WTC11 (cell line): ENCODE results near the gene RNASET2. TPM values are rescaled to one million over a fixed set of nuclear protein-coding genes. Genes with fewer than 3 reads are reported as not detected.
A peak's percentile ranks its signal among the peaks of the same experiment; 100 is the strongest.

ENCODE experiments used
- ATAC-seq: fragments of 200-7000 bp; cut with Tn5 transposase; 2 replicates; pipeline ENCODE4 v1.10.0; 2021; ENCODE audit warnings: mild to moderate bottlenecking, moderate library complexity
- CTCF ChIA-PET: fragments of 300-600 bp; sonication (Branson Sonifier 250); formaldehyde crosslinking; loops from one replicate; lab custom pipeline; 2021; ENCODE audit warnings: antibody characterized with exemption; lab: Charles Lee
- POLR2A ChIA-PET: fragments of 350-600 bp; sonication (Branson Sonifier 250); formaldehyde crosslinking; loops from one replicate; lab custom pipeline; 2021; ENCODE audit warnings: antibody characterized with exemption; lab: Charles Lee
- DNase-seq: peaks from one replicate; pipeline ENCODE4 v3.0.0; 2021; ENCODE audit warnings: low spot score
- H3K27ac Mint-ChIP-seq: 2 replicates; pipeline ENCODE4 v1.8.0; 2021; ENCODE audit warnings: mixed read lengths
- H3K27me3 Mint-ChIP-seq: 2 replicates; pipeline ENCODE4 v1.8.0; 2021; ENCODE audit warnings: low read depth, mild to moderate bottlenecking, moderate library complexity, mixed read lengths
- H3K36me3 Mint-ChIP-seq: 2 replicates; pipeline ENCODE4 v1.8.0; 2021; ENCODE audit warnings: mixed read lengths
- H3K4me1 Mint-ChIP-seq: 2 replicates; pipeline ENCODE4 v1.8.0; 2022; ENCODE audit warnings: mixed read lengths
- H3K4me3 Mint-ChIP-seq: 2 replicates; pipeline ENCODE4 v1.8.0; 2021; ENCODE audit warnings: mild to moderate bottlenecking, moderate library complexity, mixed read lengths
- H3K9me3 Mint-ChIP-seq: 2 replicates; pipeline ENCODE4 v1.8.0; 2021; ENCODE audit warnings: mixed read lengths
- NFE2L1 ChIP-seq: sonication (generic); formaldehyde crosslinking; IDR thresholded peaks from 2 replicates; pipeline ENCODE4 v1.8.1; 2023; ENCODE audit warnings: missing genetic modification reagents
- RELA ChIP-seq: sonication (generic); formaldehyde crosslinking; IDR thresholded peaks from 2 replicates; pipeline ENCODE4 v1.8.1; 2022; ENCODE audit warnings: missing genetic modification reagents, mild to moderate bottlenecking, borderline replicate concordance
- SMAD3 ChIP-seq: sonication (generic); formaldehyde crosslinking; IDR thresholded peaks from 2 replicates; pipeline ENCODE4 v1.8.0; 2022; ENCODE audit warnings: missing genetic modification reagents, mild to moderate bottlenecking, borderline replicate concordance
- TEAD1 ChIP-seq: sonication (generic); formaldehyde crosslinking; IDR thresholded peaks from 2 replicates; pipeline ENCODE4 v1.8.0; 2022; ENCODE audit warnings: mild to moderate bottlenecking, missing genetic modification reagents
- TEAD4 ChIP-seq: sonication (generic); formaldehyde crosslinking; IDR thresholded peaks from 2 replicates; pipeline ENCODE4 v1.8.0; 2022; ENCODE audit warnings: mild to moderate bottlenecking, missing genetic modification reagents
- ZNF416 ChIP-seq: fragments of 250-450 bp; sonication (Bioruptor Pico); IDR thresholded peaks from 2 replicates; pipeline ENCODE4 v1.9.0; 2021; ENCODE audit warnings: mild to moderate bottlenecking, inconsistent platforms
- total RNA-seq: library from RNA; stranded (reverse); gene quantifications from 3 replicates; pipeline ENCODE4 v1.2.3, GENCODE V29; 2021
- TF ChIP-seq, protein P1 (sequence below): sonication (generic); formaldehyde crosslinking; IDR thresholded peaks from 2 replicates; pipeline ENCODE4 v1.8.1; 2022; ENCODE audit warnings: mild to moderate bottlenecking, missing genetic modification reagents, moderate library complexity, borderline replicate concordance
- TF ChIP-seq, protein P2 (sequence below): sonication (generic); formaldehyde crosslinking; conservative IDR thresholded peaks from 2 replicates; pipeline ENCODE4 v1.8.1; 2023; ENCODE audit warnings: mild to moderate bottlenecking, low read depth, missing genetic modification reagents, moderate library complexity
- TF ChIP-seq, protein P3 (sequence below): sonication (generic); formaldehyde crosslinking; IDR thresholded peaks from 2 replicates; pipeline ENCODE4 v1.8.0; 2022; ENCODE audit warnings: mild to moderate bottlenecking, missing genetic modification reagents
- TF ChIP-seq, protein P4 (sequence below): sonication (generic); formaldehyde crosslinking; IDR thresholded peaks from 2 replicates; pipeline ENCODE4 v1.8.0; 2023; ENCODE audit warnings: missing genetic modification reagents, mild to moderate bottlenecking, borderline replicate concordance
- TF ChIP-seq, protein P5 (sequence below): sonication (generic); formaldehyde crosslinking; IDR thresholded peaks from 2 replicates; pipeline ENCODE4 v1.8.0; 2022; ENCODE audit warnings: mild to moderate bottlenecking, missing genetic modification reagents
- TF ChIP-seq, protein P6 (sequence below): fragments of 250-450 bp; sonication (Bioruptor Pico); IDR thresholded peaks from 2 replicates; pipeline ENCODE4 v1.9.0; 2021; ENCODE audit warnings: moderate library complexity, mild to moderate bottlenecking, inconsistent platforms, borderline replicate concordance

The RNASET2 gene
- total RNA-seq, 1 experiment from 2014 or later, result 35.6 TPM

DNA sequence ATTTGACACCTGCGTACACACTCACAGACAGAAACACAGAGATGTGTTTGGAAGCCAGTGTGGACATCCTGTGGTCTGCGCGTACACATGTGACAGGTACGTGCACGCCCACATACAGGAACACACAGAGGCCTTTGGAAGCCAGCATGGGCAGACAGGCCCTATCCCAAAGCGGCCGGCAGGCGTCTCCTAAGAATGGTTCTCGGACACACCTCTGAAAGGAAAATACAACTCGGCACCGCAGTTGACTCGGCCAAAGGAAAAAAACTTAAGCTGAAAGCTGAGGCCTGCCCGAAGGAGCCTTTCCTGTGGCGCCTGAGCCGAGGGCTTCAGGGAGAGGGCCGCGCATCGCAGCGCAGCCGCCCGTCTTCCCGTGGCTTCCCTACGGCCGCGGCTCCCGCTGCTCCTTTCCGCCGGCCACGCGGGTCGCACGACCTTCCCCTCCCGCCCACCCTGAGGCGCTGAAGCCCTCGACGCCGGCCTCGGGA, 41.5 kb upstream of the RNASET2 start:
- peak; percentile 68 for DNase-seq
- TF ChIP-seq, protein P1, sequence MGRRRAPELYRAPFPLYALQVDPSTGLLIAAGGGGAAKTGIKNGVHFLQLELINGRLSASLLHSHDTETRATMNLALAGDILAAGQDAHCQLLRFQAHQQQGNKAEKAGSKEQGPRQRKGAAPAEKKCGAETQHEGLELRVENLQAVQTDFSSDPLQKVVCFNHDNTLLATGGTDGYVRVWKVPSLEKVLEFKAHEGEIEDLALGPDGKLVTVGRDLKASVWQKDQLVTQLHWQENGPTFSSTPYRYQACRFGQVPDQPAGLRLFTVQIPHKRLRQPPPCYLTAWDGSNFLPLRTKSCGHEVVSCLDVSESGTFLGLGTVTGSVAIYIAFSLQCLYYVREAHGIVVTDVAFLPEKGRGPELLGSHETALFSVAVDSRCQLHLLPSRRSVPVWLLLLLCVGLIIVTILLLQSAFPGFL (CRISPR knock-in tag), result no peak
- TF ChIP-seq, protein P2, sequence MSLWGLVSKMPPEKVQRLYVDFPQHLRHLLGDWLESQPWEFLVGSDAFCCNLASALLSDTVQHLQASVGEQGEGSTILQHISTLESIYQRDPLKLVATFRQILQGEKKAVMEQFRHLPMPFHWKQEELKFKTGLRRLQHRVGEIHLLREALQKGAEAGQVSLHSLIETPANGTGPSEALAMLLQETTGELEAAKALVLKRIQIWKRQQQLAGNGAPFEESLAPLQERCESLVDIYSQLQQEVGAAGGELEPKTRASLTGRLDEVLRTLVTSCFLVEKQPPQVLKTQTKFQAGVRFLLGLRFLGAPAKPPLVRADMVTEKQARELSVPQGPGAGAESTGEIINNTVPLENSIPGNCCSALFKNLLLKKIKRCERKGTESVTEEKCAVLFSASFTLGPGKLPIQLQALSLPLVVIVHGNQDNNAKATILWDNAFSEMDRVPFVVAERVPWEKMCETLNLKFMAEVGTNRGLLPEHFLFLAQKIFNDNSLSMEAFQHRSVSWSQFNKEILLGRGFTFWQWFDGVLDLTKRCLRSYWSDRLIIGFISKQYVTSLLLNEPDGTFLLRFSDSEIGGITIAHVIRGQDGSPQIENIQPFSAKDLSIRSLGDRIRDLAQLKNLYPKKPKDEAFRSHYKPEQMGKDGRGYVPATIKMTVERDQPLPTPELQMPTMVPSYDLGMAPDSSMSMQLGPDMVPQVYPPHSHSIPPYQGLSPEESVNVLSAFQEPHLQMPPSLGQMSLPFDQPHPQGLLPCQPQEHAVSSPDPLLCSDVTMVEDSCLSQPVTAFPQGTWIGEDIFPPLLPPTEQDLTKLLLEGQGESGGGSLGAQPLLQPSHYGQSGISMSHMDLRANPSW (CRISPR knock-in tag), result no peak
- TF ChIP-seq, protein P3, sequence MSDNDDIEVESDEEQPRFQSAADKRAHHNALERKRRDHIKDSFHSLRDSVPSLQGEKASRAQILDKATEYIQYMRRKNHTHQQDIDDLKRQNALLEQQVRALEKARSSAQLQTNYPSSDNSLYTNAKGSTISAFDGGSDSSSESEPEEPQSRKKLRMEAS, result no peak
- TF ChIP-seq, protein P4, sequence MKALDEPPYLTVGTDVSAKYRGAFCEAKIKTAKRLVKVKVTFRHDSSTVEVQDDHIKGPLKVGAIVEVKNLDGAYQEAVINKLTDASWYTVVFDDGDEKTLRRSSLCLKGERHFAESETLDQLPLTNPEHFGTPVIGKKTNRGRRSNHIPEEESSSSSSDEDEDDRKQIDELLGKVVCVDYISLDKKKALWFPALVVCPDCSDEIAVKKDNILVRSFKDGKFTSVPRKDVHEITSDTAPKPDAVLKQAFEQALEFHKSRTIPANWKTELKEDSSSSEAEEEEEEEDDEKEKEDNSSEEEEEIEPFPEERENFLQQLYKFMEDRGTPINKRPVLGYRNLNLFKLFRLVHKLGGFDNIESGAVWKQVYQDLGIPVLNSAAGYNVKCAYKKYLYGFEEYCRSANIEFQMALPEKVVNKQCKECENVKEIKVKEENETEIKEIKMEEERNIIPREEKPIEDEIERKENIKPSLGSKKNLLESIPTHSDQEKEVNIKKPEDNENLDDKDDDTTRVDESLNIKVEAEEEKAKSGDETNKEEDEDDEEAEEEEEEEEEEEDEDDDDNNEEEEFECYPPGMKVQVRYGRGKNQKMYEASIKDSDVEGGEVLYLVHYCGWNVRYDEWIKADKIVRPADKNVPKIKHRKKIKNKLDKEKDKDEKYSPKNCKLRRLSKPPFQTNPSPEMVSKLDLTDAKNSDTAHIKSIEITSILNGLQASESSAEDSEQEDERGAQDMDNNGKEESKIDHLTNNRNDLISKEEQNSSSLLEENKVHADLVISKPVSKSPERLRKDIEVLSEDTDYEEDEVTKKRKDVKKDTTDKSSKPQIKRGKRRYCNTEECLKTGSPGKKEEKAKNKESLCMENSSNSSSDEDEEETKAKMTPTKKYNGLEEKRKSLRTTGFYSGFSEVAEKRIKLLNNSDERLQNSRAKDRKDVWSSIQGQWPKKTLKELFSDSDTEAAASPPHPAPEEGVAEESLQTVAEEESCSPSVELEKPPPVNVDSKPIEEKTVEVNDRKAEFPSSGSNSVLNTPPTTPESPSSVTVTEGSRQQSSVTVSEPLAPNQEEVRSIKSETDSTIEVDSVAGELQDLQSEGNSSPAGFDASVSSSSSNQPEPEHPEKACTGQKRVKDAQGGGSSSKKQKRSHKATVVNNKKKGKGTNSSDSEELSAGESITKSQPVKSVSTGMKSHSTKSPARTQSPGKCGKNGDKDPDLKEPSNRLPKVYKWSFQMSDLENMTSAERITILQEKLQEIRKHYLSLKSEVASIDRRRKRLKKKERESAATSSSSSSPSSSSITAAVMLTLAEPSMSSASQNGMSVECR (CRISPR knock-in tag), result 0 out of 2 replicates have a peak, but pooled peaks have one; percentile 51
- TF ChIP-seq SMAD3 (CRISPR knock-in tag) (no peak), ZNF416 (no peak), TEAD4 (CRISPR knock-in tag) (0 out of 2 replicates have a peak, but pooled peaks have one; percentile 45), RELA (no peak), TEAD1 (CRISPR knock-in tag) (0 out of 2 replicates have a peak, but pooled peaks have one; percentile 58)
- peak overlapping the region; percentile 89 for H3K27ac Mint-ChIP-seq
- peaks cover 33% of the 10 kb centered on the region for H3K4me1 Mint-ChIP-seq
- POLR2A ChIA-PET, result interaction anchor here (0.6 to 2.8 kb wide), 4 partner anchors 42 to 165 kb away, joined by 3 to 8 read pairs (median 3); partner anchors contain the start of gene RNASET2
- CTCF ChIA-PET, result interaction anchor here (0.6 to 3.2 kb wide), 9 partner anchors 9 to 227 kb away, joined by 3 to 42 read pairs (median 6); no protein-coding TSS in a partner anchor
- peak overlapping the region; percentile 66 for H3K4me3 Mint-ChIP-seq
- no peaks in the 10 kb centered on the region for H3K9me3 Mint-ChIP-seq
- peaks cover 36% of the 10 kb centered on the region for H3K36me3 Mint-ChIP-seq
- H3K27me3 Mint-ChIP-seq, result no peaks in the 10 kb centered on the region
- peak; percentile 33 for ATAC-seq

DNA sequence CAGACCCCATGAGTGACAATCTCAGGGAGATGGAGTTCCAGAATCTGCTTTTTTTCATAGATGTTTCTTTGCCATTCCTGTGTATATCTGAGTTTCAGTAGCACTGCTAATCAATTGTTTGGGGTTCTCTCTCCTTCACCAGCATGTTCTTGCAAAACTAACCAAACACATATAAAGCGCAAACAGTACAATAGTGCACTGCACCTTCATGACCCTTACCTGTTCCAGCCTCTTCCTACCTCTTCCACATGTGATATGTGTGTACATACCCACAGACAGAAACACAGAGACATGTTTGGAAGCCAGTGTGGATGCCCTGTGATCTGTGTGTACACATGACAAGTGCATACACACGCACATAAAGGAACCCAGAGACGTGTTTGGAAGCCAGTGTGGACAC, 41.0 kb upstream of the RNASET2 start:
- Mint-ChIP-seq H3K36me3 (peaks cover 40% of the 10 kb centered on the region), H3K4me1 (peaks cover 33% of the 10 kb centered on the region)

More for the DNA sequence above, 41.0 kb upstream of the RNASET2 start:
- Mint-ChIP-seq H3K27me3 (no peaks in the 10 kb centered on the region), H3K4me3 (peak overlapping the region; percentile 66), H3K27ac (peak overlapping the region; percentile 89), H3K9me3 (peaks cover under 1% of the 10 kb centered on the region)
- ChIA-PET CTCF (interaction anchor here (0.9 to 3.2 kb wide), 6 partner anchors 8 to 222 kb away, joined by 3 to 42 read pairs (median 5); no protein-coding TSS in a partner anchor), POLR2A (interaction anchor here (1.1 to 2.8 kb wide), 2 partner anchors 41 to 44 kb away, joined by 3 to 8 read pairs; partner anchors contain the start of gene RNASET2)
- no peak for ATAC-seq
- no peak for DNase-seq
- TF ChIP-seq, protein P5, sequence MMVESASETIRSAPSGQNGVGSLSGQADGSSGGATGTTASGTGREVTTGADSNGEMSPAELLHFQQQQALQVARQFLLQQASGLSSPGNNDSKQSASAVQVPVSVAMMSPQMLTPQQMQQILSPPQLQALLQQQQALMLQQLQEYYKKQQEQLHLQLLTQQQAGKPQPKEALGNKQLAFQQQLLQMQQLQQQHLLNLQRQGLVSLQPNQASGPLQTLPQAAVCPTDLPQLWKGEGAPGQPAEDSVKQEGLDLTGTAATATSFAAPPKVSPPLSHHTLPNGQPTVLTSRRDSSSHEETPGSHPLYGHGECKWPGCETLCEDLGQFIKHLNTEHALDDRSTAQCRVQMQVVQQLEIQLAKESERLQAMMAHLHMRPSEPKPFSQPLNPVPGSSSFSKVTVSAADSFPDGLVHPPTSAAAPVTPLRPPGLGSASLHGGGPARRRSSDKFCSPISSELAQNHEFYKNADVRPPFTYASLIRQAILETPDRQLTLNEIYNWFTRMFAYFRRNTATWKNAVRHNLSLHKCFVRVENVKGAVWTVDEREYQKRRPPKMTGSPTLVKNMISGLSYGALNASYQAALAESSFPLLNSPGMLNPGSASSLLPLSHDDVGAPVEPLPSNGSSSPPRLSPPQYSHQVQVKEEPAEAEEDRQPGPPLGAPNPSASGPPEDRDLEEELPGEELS (CRISPR knock-in tag), result no peak
- TF ChIP-seq NFE2L1 (CRISPR knock-in tag), result no peak
- TF ChIP-seq, protein P6, sequence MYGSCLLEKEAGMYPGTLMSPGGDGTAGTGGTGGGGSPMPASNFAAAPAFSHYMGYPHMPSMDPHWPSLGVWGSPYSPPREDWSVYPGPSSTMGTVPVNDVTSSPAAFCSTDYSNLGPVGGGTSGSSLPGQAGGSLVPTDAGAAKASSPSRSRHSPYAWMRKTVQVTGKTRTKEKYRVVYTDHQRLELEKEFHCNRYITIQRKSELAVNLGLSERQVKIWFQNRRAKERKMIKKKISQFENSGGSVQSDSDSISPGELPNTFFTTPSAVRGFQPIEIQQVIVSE (CRISPR knock-in tag), result no peak
